Measurements from ENCODE around the gene MAP3K9.

The MAP3K9 gene

DNA sequence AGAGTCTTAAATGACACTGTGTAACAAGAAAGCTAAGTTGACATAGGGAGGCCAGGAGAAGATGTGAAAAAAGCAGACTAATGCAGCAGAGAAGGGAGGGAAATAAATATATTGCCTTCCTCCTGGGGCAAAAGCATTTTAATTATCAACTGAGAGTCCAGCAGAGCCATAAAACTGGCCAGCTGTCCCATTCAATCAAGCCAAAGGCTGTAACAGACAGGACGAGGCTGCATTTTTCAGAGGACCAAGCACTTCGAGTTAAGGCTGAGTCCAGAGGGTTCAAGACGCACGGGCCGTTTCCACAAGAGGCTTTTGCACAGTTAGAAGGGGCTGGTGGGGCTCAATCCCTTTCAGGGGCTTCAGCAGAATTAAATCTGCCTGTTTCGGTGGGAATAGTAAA, 20.4 kb downstream of the MAP3K9 start:
- DNase-seq (ENCODE audit: low read depth, low spot score): no peak

DNA sequence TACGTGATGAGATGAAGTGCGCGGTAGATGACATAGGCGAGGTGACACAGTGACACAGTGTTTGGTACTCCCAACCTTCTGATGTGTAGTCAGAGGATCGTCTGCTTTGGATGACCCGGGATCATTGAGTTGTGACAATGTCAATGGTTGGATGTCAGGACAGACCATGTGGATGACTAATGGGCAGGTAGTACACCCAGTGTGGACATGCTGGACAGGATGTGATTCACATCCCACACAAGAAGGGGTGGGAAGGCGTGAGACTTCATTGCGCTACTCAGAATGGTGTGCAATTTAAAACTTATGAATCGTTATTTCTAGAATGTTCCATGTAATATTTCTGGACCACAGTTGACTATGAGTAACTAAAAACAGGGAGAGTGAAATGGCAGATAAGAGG, 23.8 kb downstream of the MAP3K9 start:
- no peak for DNase-seq (ENCODE audit: low read depth, low spot score)

DNA sequence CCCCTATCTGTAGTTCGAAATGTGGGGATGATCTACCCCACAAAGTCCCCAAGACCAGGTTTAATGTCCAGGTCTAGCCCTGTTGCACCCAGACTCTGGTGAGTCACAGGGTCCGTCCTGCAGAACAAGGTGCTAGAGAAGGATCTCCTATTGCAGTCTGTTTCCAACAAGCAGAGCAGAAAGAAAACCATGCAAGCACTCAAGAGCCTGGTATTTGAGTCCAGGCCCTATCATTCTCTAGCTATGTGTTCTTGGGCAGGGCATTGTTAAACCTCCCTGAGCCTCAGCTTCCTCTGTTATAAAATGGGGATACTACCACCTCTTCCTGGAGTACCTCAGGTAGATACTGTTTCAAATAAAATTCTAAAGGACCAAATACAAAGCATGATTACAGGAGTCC, 24.4 kb downstream of the MAP3K9 start:
- no peak for DNase-seq (ENCODE audit: low read depth, low spot score)

DNA sequence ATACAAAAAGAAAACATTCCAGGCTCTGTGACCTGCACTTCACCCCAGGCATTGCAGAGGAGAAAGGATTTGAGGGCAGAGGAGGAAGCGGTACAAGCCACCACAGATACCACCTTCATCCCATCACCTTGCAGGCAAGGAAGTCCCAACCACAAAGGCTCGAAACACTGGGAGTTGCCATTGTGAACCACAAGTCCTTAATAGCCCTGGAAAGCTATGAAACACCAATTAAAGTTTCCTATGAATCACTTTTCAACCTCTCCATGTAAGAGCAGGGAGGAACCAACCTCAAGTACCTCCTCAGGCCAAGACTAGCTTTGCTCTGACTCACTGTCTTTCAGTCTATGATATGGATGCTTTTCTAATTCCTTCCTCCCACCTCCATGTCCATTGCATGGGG, 27.0 kb downstream of the MAP3K9 start:
- DNase-seq (ENCODE audit: low read depth, low spot score): no peak

DNA sequence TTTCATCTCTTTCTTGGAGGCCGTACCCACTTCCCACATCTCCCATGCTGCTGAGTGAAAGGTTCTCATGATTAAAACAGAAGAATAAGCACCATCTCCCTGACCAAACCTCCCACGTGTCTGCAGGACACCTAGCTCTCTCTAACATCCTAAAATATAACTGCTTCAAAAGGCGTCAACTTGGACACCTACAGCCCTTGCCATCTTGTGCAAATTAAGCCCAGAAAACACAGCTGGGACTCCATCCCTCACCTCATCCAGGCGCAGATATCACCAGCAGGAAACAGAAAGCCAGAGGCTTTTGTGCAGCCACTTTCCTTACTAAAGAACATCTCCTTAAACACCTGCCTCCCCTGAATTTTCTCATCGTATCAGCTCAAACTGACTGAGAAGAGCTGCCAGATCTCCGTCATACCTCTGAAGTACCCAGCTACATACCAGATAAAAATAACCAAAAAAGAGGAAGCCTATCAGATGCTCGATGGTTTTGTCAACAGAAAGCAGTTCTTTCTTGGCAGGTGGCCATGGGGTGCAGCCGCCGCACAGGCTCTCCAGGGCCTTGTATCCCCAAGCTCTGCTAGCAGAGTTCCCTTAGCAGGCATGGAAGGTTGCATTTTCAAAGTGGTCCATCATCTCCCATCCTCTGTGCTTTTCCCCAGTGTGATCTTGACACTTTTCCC, 28.8 kb downstream of the MAP3K9 start:
- no peak for DNase-seq (ENCODE audit: low read depth, low spot score)

DNA sequence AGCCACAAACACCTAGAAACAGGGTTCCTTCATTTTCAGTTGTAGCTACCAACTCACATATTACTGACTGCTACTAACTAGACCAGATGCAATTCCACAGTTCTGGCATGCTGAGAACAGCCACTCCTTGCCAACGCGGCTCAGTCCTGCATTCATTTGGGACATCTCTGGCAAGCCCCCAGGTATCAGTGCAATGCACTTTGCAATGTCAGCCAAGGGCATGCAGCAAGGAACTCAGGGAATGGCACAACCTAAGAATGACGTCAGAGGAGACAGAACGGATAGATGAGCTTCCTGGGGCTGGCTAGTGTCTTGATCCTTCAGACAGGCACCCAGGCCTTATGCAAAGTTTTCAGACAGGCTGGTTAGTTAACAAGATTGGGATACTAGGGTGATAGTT, 29.6 kb downstream of the MAP3K9 start:
- no peak for DNase-seq (ENCODE audit: low read depth, low spot score)

DNA sequence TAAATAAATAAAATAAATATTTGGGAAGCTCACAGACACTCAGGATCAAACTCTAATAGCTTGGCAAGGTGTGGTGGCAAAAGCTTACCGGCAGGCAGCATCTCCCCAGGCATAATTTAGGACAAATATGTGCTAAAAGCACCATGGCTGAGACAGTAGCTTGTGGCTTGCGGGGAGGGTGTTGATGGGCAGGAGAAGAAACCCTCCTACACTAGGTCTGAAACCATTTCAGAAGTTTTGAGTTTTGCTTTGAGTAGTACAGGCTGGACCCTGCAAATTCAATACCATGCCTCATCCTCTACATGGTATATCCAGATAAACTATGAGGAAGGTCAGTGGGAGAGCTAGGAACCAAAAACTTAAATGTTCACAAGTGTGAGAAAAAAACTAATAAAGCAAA, 33.1 kb downstream of the MAP3K9 start:
- DNase-seq (ENCODE audit: low read depth, low spot score): no peak

DNA sequence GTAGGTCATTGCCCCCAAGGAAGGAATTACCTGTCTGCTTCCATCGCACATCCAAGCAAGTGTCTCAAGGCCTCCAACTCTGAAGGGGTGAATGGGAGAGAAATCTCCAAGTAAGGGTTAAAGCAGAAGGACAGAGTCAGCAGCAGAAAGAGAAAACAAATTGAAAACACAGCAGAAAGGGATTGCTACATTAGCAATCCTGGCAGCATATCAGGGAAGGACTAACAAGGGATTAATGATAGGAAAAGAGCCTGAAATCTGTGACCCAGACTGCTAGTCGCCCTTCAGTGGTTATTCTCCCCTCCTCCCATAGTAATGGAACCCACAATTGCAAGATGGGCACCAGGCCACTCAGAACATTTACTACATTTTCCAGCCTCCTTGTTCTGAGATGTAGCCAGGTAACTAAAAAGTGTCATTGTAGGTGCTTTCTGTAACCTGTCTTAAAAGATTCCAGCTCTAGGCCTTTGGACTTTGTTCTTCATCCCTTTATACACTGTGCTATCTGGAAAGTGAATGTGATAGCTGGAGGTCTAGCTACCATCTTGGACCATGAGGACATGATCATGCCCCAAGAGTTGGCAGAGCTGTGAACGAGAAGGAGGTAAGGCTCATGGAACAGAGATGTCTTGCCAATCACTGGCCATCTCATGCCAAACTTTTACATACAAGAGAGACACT, 36.0 kb downstream of the MAP3K9 start:
- no peak for DNase-seq (ENCODE audit: low read depth, low spot score)

DNA sequence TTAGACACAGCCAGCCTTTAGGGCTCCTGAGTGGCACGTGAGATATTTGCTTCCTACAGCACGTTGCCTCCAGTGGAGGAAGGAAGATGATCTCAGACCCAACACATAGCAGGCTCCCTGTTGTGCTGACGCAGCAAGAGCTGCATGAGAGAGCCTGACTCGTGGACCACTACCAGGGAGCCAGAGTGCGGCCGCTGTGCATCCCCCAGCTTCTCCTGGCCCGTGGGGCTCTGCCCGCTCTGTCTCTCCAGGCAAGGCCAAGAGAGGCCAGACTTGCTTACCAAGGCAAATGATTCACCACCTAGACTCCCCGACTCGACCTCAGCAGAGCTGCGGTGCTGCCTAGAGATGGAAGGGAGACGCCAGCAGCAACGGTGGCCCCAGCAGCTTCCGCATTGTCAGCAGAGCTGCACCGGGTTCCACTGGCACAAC, 37.5 kb downstream of the MAP3K9 start:
- DNase-seq (ENCODE audit: low read depth, low spot score): peak; percentile 23

DNA sequence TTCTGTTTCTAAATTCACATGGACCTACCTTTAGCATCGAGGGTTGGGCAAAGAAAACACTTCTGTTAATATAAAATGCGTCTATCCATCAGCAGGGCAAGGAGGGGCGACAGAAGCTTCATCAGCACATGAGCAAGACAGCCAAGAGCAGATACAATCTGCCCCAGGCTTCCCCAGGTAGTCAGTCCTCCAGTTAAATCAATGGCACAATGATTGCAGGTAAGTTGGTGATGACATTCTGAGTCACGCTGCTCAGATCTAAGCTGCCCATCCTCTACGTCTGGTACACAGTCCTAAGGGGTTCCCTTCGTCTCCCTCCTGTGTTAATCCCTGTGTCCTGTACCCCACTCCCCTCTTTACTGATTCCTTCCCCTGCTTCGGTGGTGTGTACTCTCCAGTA, 38.8 kb downstream of the MAP3K9 start:
- no peak for DNase-seq (ENCODE audit: low read depth, low spot score)

DNA sequence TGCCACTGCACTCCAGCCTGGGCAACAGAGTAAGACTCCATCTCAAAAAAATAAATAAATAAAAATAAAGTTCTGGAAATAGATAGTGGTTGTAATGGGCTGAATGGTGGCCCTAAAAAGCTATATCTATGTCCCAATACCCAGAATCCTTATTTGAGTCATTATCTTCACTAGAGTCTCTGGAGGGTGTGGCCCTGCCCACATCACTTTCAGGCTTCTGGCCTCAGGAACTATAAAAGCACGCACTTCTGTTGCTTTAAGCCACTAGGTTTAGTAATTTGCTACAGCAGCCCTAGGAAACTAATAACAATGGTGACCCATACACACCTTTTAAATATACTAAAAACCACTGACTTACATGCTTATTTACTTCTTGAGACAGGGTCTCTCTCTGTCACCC, 49.9 kb downstream of the MAP3K9 start:
- DNase-seq (ENCODE audit: low read depth, low spot score): no peak

DNA sequence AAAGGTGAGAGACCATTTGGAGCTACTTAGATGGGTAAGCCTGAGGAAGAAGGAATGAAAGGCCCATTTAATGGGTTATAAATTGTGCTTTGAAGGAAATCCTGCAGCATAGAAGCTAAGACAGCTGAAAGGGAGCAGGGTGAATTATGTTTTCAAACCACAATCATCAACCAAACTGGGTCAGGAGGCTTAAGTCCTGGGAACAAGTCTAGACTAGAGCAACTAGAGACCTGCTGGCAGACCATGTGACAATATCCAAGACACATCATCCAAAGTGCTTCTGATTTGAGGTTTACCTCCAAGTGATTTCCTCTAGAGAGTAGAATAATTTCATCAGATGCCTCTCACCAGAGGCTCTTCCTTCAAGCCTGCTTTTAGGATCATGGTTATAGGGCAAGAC, 53.7 kb downstream of the MAP3K9 start:
- no peak for DNase-seq (ENCODE audit: low read depth, low spot score)

DNA sequence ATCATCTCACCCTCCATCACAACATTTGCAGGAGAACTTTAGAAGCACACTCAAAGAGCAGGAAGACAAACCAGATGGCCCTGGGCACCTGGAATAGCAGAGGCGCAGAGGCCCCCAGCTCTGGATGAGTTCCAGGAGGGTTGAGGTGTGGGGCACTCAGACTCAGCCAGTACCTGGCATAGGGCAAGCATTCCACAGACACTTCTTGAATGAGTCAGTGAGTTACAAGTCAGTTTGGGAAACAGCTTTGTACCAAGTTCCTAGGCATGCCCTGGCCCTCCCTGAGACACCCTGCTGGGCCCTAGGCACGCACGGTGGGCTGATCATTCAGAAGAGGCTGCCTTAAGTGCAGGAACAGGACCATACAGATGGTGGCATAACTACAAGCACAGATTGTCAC, 54.3 kb downstream of the MAP3K9 start:
- no peak for DNase-seq (ENCODE audit: low read depth, low spot score)

DNA sequence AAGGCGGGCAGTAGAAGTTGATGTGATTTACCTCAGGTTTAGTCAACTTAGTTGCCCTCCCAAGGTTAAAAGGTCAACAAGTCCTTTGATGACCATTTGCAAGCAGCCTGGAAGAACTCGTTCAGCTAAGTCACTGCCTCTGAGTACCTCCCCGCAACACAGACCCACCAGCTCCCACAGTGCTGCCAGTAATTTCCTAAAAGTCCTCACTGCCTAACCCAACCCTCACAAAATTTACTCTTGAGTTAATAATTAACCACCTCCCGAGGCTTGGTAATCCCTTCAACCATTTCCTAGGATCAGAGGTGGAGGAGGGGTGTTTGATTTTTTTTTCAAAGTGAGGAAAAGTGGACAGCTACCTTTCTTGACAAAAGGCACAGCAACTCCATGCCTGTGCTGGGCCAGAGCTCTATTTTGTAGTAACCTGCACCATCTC, 55.8 kb downstream of the MAP3K9 start:
- DNase-seq (ENCODE audit: low read depth, low spot score): no peak

DNA sequence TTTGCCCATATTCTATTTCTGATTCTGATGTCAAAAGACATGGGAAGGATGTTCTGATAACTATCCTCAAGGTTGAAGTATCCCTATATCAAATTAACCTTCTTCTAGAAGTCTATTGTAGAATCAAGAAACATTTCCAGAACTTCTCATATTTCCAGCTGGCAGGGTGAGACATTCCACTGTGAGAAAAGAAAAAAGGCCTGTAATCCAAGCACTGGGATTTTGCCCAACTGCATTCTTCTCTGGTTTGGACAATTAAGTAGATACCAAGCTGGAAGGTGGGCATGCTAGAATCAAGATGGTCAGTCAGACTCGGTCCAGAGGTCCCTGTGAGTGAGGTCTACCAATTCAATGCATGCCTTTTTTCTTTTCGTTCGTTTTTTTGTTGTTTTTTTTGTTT, 60.9 kb downstream of the MAP3K9 start:
- DNase-seq (ENCODE audit: low read depth, low spot score): no peak

DNA sequence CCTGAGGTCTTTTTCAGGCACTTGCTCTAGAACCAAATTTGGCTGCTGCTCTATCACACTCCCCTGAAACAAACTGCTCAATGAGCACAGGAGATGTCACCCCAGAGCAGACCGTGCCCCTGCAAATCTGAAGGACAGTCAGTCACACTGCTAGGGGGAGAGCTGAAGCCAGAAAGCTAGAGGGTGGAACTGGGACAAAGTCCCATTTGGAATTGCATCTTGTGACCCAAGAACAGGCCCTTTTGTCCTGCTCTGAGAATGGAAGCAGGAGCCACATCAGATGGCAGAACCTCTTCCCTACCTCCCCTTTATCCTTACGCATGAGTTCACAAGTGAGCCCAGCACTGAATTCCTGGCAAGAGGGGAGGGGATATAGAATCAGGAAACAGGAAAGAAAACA, 64.7 kb downstream of the MAP3K9 start:
- no peak for DNase-seq (ENCODE audit: low read depth, low spot score)

DNA sequence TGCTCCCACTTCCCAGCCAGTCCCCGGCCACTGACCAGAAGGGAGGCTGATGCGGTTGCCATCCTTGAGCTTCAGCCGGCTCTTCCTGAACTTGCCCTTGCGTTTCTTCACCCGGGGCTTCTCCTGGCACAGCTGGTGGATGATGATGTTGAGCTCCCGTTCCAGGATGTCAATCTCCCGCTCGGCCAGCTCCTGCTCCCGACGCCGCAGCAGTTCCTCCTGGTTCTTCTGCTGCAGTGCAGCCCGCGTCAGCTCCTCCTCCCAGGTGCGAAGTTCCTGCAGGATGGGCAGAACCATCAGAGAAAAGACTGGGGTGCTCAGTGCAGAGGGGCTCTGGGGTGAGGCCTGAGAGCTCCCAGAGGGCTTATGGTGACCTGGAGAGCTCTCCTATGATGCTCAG, 67.0 kb downstream of the MAP3K9 start:
- no peak for DNase-seq (ENCODE audit: low read depth, low spot score)

DNA sequence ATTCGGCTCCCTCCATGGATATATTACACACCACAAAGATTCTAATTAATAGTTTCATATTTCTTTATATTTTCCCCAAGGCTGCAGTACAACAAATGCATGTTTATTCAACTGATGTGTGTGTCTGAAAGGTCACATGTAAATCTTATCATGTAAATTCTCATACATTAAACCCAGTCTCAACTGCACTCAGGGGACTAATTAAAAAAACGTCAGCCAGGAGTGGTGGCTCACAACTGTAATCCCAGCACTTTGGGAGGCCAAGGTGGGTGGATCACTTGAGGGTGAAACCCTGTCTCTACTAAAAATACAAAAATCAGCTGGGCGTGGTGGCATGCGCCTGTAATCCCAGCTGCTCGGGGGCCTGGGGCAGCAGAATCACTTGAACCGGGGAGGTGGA, 67.8 kb downstream of the MAP3K9 start:
- no peak for DNase-seq (ENCODE audit: low read depth, low spot score)

DNA sequence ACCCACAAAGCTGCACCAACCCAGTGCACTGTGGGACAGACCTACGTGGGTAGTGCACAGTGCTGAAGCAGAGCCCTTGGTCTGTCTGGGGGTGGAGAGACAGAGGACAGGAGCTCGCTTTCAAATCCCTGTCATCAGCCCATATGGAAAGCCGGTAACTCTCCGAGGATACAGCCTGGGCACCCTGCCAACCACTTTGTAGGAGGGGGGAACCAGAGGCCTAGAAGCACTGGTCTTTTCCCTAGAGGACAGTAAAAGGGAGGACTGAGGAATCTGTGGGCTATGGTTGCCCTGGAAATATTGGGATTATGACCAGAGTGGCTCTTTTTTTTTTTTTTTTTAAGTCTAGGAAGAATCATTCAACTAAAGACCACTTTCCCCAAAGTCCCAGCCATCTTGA, 74.3 kb downstream of the MAP3K9 start:
- DNase-seq (ENCODE audit: low read depth, low spot score): no peak

DNA sequence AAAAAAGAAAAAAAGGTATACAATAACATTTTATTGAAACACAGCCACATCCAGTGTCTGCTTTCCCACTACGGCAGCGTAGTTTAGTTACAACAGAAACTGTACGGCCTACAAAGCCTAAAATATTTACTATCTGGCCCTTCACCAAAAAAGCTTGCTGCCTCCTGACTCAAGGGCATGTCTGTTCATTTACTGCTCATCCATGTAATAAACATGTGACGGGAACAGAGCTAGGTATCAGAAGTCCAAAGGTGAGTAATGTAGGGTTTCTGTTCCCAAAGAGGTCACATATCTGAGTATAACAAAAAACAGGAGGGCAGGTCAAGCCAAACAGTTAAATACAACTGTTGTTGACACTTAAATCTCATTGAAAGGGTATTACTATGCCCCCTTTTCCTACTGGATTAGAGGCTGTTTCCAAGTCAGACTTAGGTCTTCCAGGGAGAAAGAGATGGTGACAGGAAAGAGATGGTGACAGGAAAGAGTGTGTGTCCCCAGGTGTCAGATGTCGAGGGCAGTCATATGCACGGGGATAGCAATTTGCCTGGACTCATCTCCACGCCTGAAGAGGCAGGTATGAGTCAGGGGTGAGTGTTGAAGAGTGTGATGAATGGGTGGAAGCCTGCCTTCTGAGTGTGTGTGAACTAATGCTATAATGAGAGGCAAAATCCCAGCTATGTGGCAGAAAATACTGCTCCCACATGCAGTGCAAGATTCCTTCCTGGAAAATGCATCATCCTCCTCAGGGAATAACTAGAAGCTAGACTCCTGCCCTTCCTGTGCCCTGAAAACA, 77.7 kb downstream of the MAP3K9 start:
- DNase-seq (ENCODE audit: low read depth, low spot score): no peak

DNA sequence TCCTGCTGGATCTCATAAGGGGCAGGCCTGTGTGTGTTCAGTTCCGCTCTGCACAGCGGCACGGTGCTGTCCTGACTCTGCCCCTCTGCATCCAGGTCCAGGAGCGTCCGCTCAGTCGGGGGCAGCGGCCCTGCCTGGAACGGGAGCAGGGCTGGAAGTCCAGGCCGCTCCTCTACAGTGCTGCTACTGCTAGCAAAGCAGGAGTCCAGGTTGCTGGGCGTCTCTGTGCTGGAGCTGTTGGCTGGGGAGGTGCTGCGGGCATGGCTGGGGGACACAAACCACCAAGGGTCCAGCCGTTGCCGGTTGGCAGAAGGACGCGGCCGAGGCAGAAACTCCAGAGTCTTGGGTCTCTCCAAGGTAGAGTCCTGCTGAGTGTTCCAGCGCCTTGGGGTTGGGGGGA, 78.9 kb downstream of the MAP3K9 start:
- no peak for DNase-seq (ENCODE audit: low read depth, low spot score)

DNA sequence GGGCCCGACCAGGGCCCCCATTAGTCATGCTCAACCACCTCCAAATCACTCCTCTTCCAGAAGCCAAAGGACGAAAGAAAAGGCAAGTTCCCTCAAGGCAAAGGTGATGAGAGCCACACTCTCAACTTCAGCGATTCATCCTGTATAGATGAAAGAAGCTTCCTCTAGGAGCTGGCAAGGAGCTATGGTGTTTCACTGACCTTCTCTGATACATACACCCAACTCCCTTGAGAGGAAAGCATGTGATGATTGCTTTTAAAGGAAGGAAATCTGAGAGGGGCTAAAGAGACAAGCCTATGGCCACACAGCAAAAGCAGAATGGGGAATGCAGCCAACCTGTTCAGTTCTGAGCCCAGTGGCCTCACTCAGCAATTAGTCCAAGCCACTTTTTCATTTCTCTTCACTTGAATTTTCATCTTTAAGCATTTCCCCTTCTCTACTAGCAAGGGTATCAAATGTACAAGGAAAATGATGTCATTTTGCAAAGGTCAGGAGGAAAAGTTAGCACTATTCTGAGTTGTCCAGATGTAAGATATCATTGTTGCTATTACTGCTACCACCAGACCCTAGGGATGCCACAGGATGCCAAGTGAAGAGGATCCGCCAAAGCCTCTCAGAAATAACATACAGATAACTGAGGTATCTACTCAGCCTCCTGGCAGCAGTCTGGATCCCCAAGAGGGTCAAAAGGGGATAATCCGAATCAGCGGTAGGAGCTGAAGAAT, 82.5 kb downstream of the MAP3K9 start:
- no peak for DNase-seq (ENCODE audit: low read depth, low spot score)
